Pons (tissue), 1 donor: ENCODE results near the gene SERHL2.
"Not testable (repeated sequence)": the region's sequence is repeated elsewhere in the genome, so short reads cannot be mapped to it uniquely, and the experiment has no call there.

ENCODE experiments used
- DNase-seq: peaks from one replicate; pipeline ENCODE4 v3.0.0-alpha.2; 2016; ENCODE audit warnings: low spot score

Gene SERHL2

GRCh38 chr22:42574468-42574867, 20.7 kb downstream of the SERHL2 start:
- DNase-seq, result not testable (repeated sequence)

- not testable (repeated sequence) for DNase-seq
These were observed 22.3 kb downstream of the SERHL2 start for GRCh38 chr22:42575996-42576574.

GRCh38 chr22:42577141-42577540, 23.4 kb downstream of the SERHL2 start:
- not testable (repeated sequence) for DNase-seq

- no peak for DNase-seq
These were observed 24.0 kb downstream of the SERHL2 start for GRCh38 chr22:42577623-42578240.

DNA sequence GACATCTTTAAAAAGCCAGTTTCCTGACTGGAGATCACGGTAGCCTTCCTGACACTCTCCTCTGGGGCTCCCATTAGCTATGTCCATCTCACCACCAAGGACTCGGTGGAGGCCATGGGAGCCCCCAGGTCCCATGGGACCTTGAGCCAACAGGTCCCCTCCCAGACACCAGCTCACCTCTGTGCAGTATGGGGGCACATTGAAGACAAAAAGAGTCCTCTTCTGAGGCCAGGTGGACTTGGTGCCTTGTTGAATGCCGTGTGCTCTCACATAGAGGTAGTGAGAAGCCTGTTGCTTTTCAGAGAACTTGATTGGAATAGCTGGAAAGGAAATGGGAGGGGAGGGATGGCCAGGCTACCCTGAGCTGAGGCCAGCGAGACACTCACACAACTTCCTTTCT, 26.3 kb downstream of the SERHL2 start:
- not testable (repeated sequence) for DNase-seq

- DNase-seq, result not testable (repeated sequence)
These were observed 27.5 kb downstream of the SERHL2 start for GRCh38 chr22:42581194-42581761.

- DNase-seq, result peak; percentile 39
These were observed 28.3 kb downstream of the SERHL2 start for GRCh38 chr22:42581762-42582716.

- DNase-seq, result no peak
These were observed 29.2 kb downstream of the SERHL2 start for GRCh38 chr22:42582987-42583386.

- DNase-seq, result no peak
These were observed 30.7 kb downstream of the SERHL2 start for GRCh38 chr22:42584364-42584940.

- no peak for DNase-seq
These were observed 31.3 kb downstream of the SERHL2 start for GRCh38 chr22:42585096-42585495.

GRCh38 chr22:42586381-42586780, 32.6 kb downstream of the SERHL2 start:
- DNase-seq, result no peak

- no peak for DNase-seq
These were observed 33.9 kb downstream of the SERHL2 start for GRCh38 chr22:42587588-42588175.

- no peak for DNase-seq
These were observed 38.2 kb downstream of the SERHL2 start for GRCh38 chr22:42591987-42592386.

DNA sequence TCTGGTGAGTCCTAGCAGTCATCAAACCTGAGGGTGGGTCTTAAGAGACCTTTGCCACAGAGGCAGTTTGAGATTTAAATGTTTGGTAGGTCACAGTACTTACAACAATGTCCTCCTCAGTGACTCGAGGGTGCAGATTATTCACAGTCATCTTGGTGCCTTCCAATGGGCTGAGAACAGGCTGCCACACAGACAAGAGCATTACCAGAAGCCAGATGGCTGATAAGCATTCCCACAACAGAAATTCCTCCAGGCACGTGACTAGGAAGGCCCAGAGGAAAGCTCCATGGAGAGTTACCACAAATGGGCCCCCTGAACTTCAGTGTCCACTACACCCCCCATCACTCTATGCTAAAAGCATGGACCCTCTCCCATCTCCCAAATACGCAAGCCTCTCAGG, 41.7 kb downstream of the SERHL2 start:
- no peak for DNase-seq

DNA sequence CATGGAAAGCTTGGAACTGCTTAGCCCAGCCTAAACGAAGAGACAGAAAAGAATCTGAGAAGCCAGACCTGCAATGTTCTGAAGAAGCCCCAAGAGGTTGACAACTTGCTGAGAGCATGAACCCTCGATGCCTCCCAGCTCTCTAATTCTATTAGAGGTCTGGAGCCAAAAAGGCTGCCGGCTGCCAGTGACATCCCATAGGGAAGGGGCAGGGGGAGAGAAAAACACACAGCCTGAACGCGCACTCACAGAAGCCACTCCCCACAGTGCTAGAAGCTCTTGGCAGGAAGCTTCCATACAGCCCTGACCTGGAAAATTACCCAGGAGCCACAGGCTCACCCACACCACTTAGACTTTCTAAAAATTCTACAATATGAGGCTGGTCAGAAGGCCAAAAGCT, 42.6 kb downstream of the SERHL2 start:
- DNase-seq, result no peak

DNA sequence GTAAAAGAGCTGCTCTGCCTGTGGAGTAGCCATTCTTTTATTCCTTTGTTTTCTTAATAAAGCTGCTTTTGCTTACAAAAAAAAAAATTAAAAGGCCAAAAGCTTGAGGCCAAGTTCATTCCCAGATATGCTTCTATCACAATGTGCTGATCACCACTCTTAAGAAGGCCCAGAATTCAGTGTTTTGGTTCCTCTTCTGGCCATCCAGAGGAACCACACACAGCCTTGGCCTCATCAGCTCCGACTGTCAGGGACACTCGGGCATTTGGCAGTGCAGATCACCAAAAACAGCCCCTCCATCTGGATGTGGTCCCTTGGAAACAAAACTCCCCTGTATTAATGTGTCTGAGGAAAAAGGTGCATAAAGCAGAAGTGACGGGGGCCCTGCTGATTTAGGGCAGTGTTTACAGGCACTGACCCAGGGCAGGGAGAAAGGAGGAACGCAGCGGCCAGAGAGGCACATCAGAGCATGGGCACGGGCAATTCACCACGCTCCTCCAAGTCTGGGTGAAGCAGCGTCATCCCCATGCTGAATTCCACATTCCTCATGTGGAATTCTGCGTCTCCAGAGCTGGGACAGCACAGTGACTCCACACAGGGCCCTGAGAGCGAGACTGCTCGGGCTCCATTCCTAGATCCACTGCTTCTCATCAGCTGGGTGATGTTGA, 43.2 kb downstream of the SERHL2 start:
- no peak for DNase-seq

DNA sequence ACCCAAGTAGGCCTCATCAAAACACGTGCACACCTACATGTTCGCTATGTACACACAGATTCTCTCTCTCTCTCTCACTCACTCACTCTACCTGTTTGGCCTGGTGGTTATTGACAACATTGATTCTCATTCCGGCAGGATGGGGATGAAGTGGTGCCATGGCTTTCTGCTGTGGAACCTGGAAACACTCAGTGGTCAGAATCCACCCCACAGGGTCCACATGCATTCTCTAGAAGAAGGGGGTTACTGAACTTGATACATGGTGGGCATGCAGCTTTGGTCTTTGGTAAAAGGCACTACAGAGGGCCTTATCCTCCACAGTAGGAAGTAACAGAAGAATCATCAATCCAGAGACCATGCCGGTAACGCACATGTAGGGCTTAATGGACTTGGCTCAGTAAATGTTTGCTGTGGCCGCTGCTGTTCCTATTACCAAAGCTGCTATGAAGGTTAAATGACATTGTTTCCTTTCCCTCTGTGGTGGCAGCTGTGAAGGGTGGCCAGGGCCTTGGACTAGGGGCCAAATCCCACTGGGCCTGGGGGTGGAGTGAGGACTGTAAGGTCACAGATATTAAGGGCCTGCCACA, 48.2 kb downstream of the SERHL2 start:
- no peak for DNase-seq

DNA sequence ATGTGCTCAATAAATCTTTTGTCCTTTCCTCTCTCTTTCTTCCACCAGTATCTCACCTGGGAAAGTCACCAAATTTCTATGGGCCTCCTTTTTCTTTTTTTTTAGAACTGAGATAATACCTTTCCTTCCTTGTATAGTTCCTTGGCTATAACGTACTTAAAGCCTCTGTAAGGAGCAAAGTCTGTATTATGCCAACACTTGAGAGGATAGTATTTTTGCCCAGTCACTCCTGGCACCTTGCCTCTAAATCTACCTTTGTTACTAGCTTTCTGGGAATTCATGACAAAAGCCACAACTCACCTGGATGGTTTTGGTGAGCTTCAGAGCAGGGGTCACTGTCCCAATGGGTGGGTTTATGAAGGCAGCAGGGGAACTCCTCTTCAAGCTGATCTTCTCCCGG, 48.7 kb downstream of the SERHL2 start:
- no peak for DNase-seq

- DNase-seq, result no peak
These were observed 49.7 kb downstream of the SERHL2 start for GRCh38 chr22:42603427-42603826.

DNA sequence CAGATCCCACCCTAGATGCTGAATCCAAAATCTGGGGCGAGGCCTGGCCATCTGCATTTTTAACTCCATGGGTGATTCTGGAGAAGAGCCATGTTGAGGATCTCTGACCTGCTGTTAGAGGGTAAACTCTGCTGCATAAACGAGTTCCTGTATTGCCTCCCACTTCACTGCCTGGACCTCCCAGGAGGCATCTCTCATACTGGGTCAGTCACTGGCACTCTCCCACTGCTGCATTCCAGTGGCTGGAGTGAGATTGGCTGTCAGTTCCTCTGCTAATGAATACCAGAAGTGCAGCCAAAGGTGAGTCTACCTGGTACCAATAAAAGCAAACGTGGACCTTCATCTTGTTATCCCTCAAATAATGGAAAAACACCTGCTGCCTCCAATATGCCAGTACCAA, 50.6 kb downstream of the SERHL2 start:
- DNase-seq, result no peak

DNA sequence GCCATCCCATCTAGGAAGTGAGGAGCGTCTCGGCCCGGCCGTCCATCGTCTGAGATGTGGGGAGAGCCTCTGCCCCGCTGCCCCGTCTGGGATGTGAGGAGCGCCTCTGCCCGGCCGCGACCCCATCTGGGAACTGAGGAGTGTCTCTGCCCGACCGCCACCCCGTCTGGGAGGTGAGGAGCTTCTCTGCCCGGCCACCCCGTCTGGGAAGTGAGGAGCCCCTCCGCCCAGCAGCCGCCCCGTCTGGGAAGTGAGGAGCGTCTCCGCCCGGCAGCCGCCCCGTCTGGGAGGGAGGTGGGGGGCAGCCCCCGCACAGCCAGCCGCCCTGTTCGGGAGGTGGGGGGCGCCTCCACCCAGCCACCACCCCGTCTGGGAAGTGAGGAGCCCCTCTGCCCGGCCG, 53.9 kb downstream of the SERHL2 start:
- not testable (repeated sequence) for DNase-seq
